Measurements from ENCODE around the gene IFNAR1.
A peak's percentile ranks its signal among the peaks of the same experiment; 100 is the strongest.

The IFNAR1 gene

DNA sequence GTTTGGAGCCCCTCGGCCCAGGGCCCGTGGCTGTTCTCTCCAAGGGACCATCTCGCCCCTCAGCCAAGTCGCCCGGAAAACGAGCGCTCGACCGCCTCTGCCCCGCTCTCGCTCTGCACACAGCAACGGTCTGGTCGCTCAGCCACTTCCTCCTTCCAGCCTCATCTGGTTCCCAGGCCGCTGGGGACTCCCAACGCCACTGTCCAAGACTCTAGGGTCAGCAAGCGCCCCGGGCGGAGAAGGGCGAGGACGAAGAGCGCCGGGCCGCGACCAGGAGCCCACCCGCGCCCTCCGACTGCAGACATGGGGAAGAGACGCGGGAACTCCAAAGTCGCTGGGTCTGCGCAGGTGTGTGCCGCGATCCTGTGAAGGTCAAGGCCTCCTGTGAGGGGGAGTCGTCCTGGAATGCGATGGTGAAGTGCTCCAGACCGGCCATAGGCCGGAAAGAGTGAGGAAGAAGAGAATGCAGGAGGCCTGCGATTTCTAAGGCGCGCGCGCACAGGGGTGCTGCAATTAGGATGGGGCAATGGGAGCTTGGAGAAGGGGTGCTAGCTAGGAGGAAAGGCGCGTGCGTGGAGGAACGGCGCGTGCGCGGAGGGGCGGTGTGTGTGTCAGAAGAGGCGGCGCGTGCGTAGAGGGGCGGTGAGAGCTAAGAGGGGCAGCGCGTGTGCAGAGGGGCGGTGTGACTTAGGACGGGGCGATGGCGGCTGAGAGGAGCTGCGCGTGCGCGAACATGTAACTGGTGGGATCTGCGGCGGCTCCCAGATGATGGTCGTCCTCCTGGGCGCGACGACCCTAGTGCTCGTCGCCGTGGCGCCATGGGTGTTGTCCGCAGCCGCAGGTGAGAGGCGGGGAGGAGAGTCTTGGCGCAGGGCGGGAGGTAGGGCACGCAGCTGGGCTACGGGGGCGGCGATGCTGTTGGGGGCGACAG is at the start of gene IFNAR1:
IFNAR1 (plus strand) TSS at position 680 of the 931 bp plus-strand sequence; CDS start at position 766, 86 bp downstream.
- DNase-seq: peak; percentile 99 to 100
- peak; percentile 92 for TF ChIP-seq POLR2A (IDR thresholded peaks at IDR 0.05; ENCODE audit: low read length)
- no peak for TF ChIP-seq GATA1 (IDR thresholded peaks at IDR 0.05; ENCODE audit: low read depth, low read length)

GRCh38 chr21:33278721-33279120 is 46.0 kb upstream of the IFNAR1 start:
- TF ChIP-seq POLR2A (IDR thresholded peaks at IDR 0.05; ENCODE audit: low read length): no peak
- no peak for DNase-seq

DNA sequence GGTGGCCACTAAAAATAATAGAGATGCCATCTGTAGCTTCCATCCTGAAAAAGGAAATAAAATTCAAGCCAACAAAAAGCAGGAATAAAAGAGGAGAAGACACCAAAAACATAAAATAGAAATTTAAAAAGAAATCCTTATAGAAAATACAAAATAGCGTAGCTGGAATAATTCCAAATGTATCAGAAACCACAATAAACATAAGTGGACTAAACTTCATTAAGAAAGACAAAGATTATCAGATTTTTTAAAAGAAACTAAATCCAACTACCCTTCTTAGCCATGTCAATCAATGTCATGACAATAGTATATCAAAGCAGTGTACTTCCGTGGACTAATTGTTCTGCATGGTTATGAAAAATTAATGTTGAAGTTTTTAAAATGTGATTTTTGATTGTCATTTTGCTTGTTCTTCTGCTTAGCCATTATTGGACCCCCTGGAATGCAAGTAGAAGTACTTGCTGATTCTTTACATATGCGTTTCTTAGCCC is 45.4 kb upstream of the IFNAR1 start:
- TF ChIP-seq POLR2A (IDR thresholded peaks at IDR 0.05; ENCODE audit: low read length) (no peak), GATA1 (IDR thresholded peaks at IDR 0.05; ENCODE audit: low read depth, low read length) (no peak)
- DNase-seq: no peak

DNA sequence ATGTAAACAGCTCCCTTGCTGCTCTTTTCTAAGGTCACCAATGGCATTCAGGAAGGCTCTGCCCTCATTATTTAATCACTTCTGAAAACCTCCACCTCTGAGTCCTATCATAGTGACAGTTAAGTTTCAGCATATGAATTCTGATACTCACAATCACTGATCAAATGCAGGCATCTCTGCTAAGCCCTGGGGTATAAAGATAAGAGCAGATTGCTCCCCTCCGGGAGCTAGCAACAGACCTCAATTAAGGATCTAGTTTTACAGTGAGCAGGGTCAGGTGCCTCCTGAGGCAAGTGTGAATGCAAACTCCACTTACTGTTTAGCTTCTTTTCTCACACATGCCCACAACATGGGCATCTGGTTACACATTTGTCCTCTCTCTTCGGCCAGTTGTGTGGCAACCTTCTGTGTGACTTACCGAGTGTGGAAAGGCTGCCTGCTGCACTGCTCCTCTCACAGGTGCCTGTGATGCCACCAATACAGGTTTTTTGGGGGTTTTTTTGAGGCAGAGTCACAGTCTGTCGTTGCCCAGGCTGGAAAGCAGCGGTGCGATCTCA is 43.6 kb upstream of the IFNAR1 start:
- TF ChIP-seq POLR2A (IDR thresholded peaks at IDR 0.05; ENCODE audit: low read length): no peak
- TF ChIP-seq GATA1 (IDR thresholded peaks at IDR 0.05; ENCODE audit: low read depth, low read length): no peak
- peak; percentile 19 to 81 for DNase-seq

- DNase-seq: peak; percentile 18 to 40
- TF ChIP-seq POLR2A (IDR thresholded peaks at IDR 0.05; ENCODE audit: low read length): no peak
- TF ChIP-seq GATA1 (IDR thresholded peaks at IDR 0.05; ENCODE audit: low read depth, low read length): no peak
Observed at GRCh38 chr21:33283203-33283602, 41.6 kb upstream of the IFNAR1 start.

DNA sequence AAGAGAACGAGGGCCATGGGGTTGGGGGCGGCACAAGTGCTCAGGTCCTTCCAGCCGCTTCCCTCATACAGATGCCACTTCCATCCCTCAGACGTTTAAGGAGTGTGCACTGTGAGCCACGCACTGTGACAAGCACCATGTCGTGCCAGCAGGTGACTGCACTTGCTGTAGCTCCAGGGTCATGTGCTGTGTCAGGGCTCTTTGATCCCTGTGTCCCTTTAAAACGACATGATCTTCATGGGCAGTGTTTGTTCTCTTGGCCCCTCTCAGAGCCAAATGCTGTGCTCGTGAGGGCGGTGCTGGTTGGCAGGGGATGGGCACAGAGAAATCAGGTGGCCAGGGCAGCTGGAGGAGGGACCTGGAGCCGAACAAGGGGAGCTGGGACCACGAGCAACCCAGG is 38.7 kb upstream of the IFNAR1 start:
- no peak for DNase-seq

DNA sequence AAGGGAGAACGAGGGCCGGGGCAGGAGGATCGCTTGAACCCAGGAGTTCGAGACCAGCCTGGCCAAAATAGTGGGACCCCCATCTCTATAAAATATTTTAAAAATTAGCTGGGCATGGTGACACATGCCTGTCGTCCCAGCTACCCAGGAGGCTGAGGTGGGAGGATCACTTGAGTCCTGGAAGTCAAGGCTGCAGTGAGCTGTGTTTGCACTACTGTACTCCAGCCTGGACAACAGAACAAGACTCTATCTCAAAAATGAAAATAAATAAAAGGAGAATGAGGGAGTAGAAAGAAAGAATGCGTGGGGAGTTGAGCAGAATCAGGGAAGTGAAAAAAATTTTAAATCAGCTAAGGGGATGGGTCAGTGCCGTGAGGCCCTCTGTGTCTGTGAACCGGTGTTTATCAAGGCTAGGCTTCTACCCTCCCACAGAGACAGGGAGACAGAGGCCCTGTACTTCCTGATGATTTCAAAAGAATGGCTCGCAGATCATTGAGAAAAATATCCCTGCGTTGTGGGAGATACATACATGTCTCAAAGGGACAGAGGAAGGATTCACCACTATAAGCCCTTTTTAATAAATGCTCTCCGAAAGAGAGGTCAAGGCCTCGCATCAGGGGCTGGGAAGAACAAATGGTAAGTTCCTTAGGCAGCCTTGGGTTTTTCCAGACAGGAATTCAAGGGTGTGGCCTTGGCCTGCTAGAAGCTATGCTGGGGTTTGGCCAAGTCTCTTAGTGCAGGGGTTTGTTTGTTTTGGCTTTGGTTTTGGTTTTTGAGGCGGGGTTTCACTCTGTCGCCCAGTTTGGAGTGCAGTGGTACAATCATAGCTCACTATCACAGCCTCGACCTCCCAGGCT is 37.9 kb upstream of the IFNAR1 start:
- no peak for DNase-seq
- TF ChIP-seq GATA1 (IDR thresholded peaks at IDR 0.05; ENCODE audit: low read depth, low read length) (no peak), POLR2A (IDR thresholded peaks at IDR 0.05; ENCODE audit: low read length) (no peak)

More for the DNA sequence above, 38.7 kb upstream of the IFNAR1 start:
- TF ChIP-seq GATA1 (IDR thresholded peaks at IDR 0.05; ENCODE audit: low read depth, low read length): no peak
- no peak for TF ChIP-seq POLR2A (IDR thresholded peaks at IDR 0.05; ENCODE audit: low read length)

- no peak for DNase-seq
- TF ChIP-seq POLR2A (IDR thresholded peaks at IDR 0.05; ENCODE audit: low read length) (no peak), GATA1 (IDR thresholded peaks at IDR 0.05; ENCODE audit: low read depth, low read length) (no peak)
Observed at GRCh38 chr21:33289199-33289819, 35.5 kb upstream of the IFNAR1 start.

- TF ChIP-seq GATA1 (IDR thresholded peaks at IDR 0.05; ENCODE audit: low read depth, low read length) (no peak), POLR2A (IDR thresholded peaks at IDR 0.05; ENCODE audit: low read length) (no peak)
- DNase-seq: no peak
Observed at GRCh38 chr21:33290441-33290840, 34.3 kb upstream of the IFNAR1 start.

GRCh38 chr21:33291686-33292085 is 33.1 kb upstream of the IFNAR1 start:
- TF ChIP-seq GATA1 (IDR thresholded peaks at IDR 0.05; ENCODE audit: low read depth, low read length) (no peak), POLR2A (IDR thresholded peaks at IDR 0.05; ENCODE audit: low read length) (no peak)

GRCh38 chr21:33292724-33293123 is 32.0 kb upstream of the IFNAR1 start:
- no peak for DNase-seq
- TF ChIP-seq GATA1 (IDR thresholded peaks at IDR 0.05; ENCODE audit: low read depth, low read length): no peak
- no peak for TF ChIP-seq POLR2A (IDR thresholded peaks at IDR 0.05; ENCODE audit: low read length)

More at GRCh38 chr21:33291686-33292085, 33.1 kb upstream of the IFNAR1 start:
- DNase-seq: no peak

- no peak for TF ChIP-seq GATA1 (IDR thresholded peaks at IDR 0.05; ENCODE audit: low read depth, low read length)
- no peak for TF ChIP-seq POLR2A (IDR thresholded peaks at IDR 0.05; ENCODE audit: low read length)
- no peak for DNase-seq
Observed at GRCh38 chr21:33293136-33293535, 31.6 kb upstream of the IFNAR1 start.

DNA sequence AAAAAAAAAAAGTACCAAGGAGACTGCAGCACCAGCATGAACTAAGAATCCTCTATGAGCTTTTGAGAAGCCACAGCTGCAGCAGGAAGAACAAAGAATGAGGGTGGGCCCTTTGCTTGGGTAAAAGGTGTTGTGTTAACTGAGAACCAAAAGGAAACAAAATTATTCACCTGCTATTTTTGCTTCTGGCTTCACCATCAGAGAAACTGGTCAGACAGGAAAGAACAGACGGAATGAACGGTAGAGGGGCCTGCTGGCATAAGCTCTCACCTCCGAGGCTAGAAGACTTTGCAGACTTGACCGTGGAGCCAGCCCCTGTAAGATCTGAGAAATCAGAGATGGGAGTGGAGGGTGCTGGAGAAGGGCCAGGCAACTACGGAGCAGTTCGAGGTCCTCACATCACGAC is 31.0 kb upstream of the IFNAR1 start:
- TF ChIP-seq POLR2A (IDR thresholded peaks at IDR 0.05; ENCODE audit: low read length) (no peak), GATA1 (IDR thresholded peaks at IDR 0.05; ENCODE audit: low read depth, low read length) (no peak)
- DNase-seq: no peak

Data from erythroblast (primary cell).